Activated CD4-positive, CD25-positive, alpha-beta regulatory T cell (primary cell): ENCODE measurements around the gene VTI1A.

Experiments
- DNase-seq, 4 experiments: peaks; one replicate each; lab custom pipeline; 2025; lab: John Stamatoyannopoulos, UW

The VTI1A gene

GRCh38 chr10:112639298-112639697 lies 192.3 kb downstream of the VTI1A start:
- DNase-seq: no peak

GRCh38 chr10:112640638-112641037 lies 193.6 kb downstream of the VTI1A start:
- DNase-seq: no peak

GRCh38 chr10:112643600-112644264 lies 196.7 kb downstream of the VTI1A start:
- no peak for DNase-seq

- DNase-seq: no peak
These were observed 197.2 kb downstream of the VTI1A start for GRCh38 chr10:112644265-112644645.

GRCh38 chr10:112649006-112649821 lies 202.2 kb downstream of the VTI1A start:
- no peak for DNase-seq

- no peak for DNase-seq
These were observed 202.8 kb downstream of the VTI1A start for GRCh38 chr10:112649822-112650152.

- DNase-seq: no peak
These were observed 203.6 kb downstream of the VTI1A start for GRCh38 chr10:112650588-112651030.

- no peak for DNase-seq
These were observed 206.2 kb downstream of the VTI1A start for GRCh38 chr10:112653215-112653614.

GRCh38 chr10:112653851-112654250 lies 206.8 kb downstream of the VTI1A start:
- no peak for DNase-seq

GRCh38 chr10:112654794-112655193 lies 207.8 kb downstream of the VTI1A start:
- DNase-seq: no peak

- no peak for DNase-seq
These were observed 208.7 kb downstream of the VTI1A start for GRCh38 chr10:112655722-112656121.

- DNase-seq: no peak
These were observed 211.4 kb downstream of the VTI1A start for GRCh38 chr10:112658465-112658864.

- DNase-seq: no peak
These were observed 212.1 kb downstream of the VTI1A start for GRCh38 chr10:112658900-112659638.

- DNase-seq: no peak
These were observed 216.5 kb downstream of the VTI1A start for GRCh38 chr10:112663234-112664125.

- no peak for DNase-seq
These were observed 219.1 kb downstream of the VTI1A start for GRCh38 chr10:112666094-112666493.

- DNase-seq: no peak
These were observed 223.0 kb downstream of the VTI1A start for GRCh38 chr10:112669989-112670388.

- no peak for DNase-seq
These were observed 224.7 kb downstream of the VTI1A start for GRCh38 chr10:112671743-112672142.

- DNase-seq: no peak
These were observed 225.7 kb downstream of the VTI1A start for GRCh38 chr10:112672706-112673105.

- no peak for DNase-seq
These were observed 228.6 kb downstream of the VTI1A start for GRCh38 chr10:112675560-112676083.

GRCh38 chr10:112677689-112678088 lies 230.7 kb downstream of the VTI1A start:
- no peak for DNase-seq

- DNase-seq: no peak
These were observed 231.6 kb downstream of the VTI1A start for GRCh38 chr10:112678581-112678980.

- no peak for DNase-seq
These were observed 232.0 kb downstream of the VTI1A start for GRCh38 chr10:112678987-112679386.
